HFFc6 (cell line): ENCODE results near the gene ARRDC4. TPM values are rescaled to one million over a fixed set of nuclear protein-coding genes. Genes with fewer than 3 reads are reported as not detected.
A peak's percentile ranks its signal among the peaks of the same experiment; 100 is the strongest.

Experiments
- DNase-seq: peaks from one replicate; pipeline ENCODE4 v3.0.0-alpha.2; 2018
- H3K27ac Mint-ChIP-seq: 2 replicates; pipeline ENCODE4 v1.8.0; 2020; ENCODE audit warnings: mild to moderate bottlenecking, mixed read lengths
- H3K27me3 Mint-ChIP-seq: 2 replicates; pipeline ENCODE4 v1.8.0; 2021; ENCODE audit warnings: mild to moderate bottlenecking, moderate library complexity, mixed read lengths; ENCODE audit not compliant: insufficient read depth
- H3K36me3 Mint-ChIP-seq: 2 replicates; pipeline ENCODE4 v1.8.0; 2021; ENCODE audit warnings: low read depth, mixed read lengths
- H3K4me1 Mint-ChIP-seq: 2 replicates; pipeline ENCODE4 v1.8.0; 2020; ENCODE audit warnings: low read depth, mixed read lengths
- H3K4me3 Mint-ChIP-seq: 2 replicates; pipeline ENCODE4 v1.8.0; 2020; ENCODE audit warnings: mild to moderate bottlenecking, moderate library complexity, mixed read lengths
- H3K9me3 Mint-ChIP-seq: 2 replicates; pipeline ENCODE4 v1.8.0; 2020; ENCODE audit warnings: mild to moderate bottlenecking, mixed read lengths
- CTCF ChIP-seq: fragments of 200-600 bp; sonication (generic); IDR thresholded peaks from 2 replicates; pipeline ENCODE4 v1.5.0; 2021; ENCODE audit warnings: antibody characterized with exemption, mild to moderate bottlenecking
- total RNA-seq, 6 experiments: library from RNA; stranded (reverse); fragmentation: NEBNext Ultra II Directional; extraction: Animal tissue kit (Norgen Biotek cat#: 25700); gene quantifications; 2 replicates in 1 of 6; 3 replicates in 5 of 6; pipeline ENCODE4 v1.2.3, GENCODE V29; 2021

ARRDC4 gene
- total RNA-seq, 6 experiments from 2014 or later: 20.2 to 60.1 (median 23.8) TPM

GRCh38 chr15:97995192-97995591, 34.7 kb downstream of the ARRDC4 start:
- no peak overlapping the region for H3K27ac Mint-ChIP-seq
- TF ChIP-seq CTCF: no peak
- H3K9me3 Mint-ChIP-seq: no peaks in the 10 kb centered on the region
- H3K27me3 Mint-ChIP-seq: no peaks in the 10 kb centered on the region
- no peak for DNase-seq
- H3K36me3 Mint-ChIP-seq: no peaks in the 10 kb centered on the region
- no peak overlapping the region for H3K4me3 Mint-ChIP-seq
- H3K4me1 Mint-ChIP-seq: peaks cover 52% of the 10 kb centered on the region

- H3K27me3 Mint-ChIP-seq: no peaks in the 10 kb centered on the region
- H3K9me3 Mint-ChIP-seq: no peaks in the 10 kb centered on the region
- peak overlapping the region; percentile 18; the same call in 1 of the 2 replicates for H3K4me3 Mint-ChIP-seq
- peak overlapping the region; percentile 7; the same call in 1 of the 2 replicates for H3K27ac Mint-ChIP-seq
- no peak for DNase-seq
- TF ChIP-seq CTCF: peak; percentile 78
- H3K4me1 Mint-ChIP-seq: peaks cover 52% of the 10 kb centered on the region
- H3K36me3 Mint-ChIP-seq: no peaks in the 10 kb centered on the region
Measured at GRCh38 chr15:97995881-97996603, 35.5 kb downstream of the ARRDC4 start.

DNA sequence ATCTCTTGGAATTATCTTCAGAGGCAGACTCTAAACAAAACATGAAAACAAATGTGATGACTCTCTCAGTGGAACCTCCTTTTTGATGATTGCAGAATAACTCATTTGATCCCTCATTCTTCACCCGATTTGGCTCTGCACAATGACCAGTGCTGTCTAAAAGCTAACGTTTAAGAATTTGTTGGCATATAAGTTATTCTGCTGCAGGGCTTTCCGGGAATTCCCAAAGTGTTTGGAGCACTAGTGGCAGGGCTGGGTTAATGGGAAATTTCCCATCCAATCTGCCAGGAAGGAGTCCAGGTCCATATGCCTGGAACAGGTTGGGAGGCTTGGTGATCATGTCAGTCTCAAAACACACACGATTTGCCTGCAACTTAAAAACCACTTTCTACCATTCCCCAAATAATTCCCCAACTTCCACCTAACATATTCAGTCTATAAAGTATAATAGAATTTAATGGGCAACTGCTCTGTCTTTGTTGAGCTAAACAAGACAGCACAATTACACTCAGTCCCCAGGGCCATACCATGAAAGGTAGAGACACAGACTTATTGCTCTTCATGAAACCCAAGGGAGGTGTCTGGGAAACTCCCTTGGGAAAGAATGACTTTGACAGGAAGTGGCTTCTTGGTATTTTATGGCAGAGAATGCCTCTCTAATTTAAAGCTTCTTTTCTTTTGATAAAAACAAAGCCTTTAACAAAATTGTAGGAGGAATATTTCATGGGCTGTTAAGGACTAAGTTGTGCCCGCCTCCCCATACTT, 38.0 kb downstream of the ARRDC4 start:
- no peak overlapping the region for H3K4me3 Mint-ChIP-seq
- DNase-seq: peak; percentile 14
- no peaks in the 10 kb centered on the region for H3K36me3 Mint-ChIP-seq
- no peaks in the 10 kb centered on the region for H3K27me3 Mint-ChIP-seq
- H3K4me1 Mint-ChIP-seq: peaks cover 40% of the 10 kb centered on the region
- no peaks in the 10 kb centered on the region for H3K9me3 Mint-ChIP-seq
- no peak for TF ChIP-seq CTCF
- peak overlapping the region; percentile 36 for H3K27ac Mint-ChIP-seq

DNA sequence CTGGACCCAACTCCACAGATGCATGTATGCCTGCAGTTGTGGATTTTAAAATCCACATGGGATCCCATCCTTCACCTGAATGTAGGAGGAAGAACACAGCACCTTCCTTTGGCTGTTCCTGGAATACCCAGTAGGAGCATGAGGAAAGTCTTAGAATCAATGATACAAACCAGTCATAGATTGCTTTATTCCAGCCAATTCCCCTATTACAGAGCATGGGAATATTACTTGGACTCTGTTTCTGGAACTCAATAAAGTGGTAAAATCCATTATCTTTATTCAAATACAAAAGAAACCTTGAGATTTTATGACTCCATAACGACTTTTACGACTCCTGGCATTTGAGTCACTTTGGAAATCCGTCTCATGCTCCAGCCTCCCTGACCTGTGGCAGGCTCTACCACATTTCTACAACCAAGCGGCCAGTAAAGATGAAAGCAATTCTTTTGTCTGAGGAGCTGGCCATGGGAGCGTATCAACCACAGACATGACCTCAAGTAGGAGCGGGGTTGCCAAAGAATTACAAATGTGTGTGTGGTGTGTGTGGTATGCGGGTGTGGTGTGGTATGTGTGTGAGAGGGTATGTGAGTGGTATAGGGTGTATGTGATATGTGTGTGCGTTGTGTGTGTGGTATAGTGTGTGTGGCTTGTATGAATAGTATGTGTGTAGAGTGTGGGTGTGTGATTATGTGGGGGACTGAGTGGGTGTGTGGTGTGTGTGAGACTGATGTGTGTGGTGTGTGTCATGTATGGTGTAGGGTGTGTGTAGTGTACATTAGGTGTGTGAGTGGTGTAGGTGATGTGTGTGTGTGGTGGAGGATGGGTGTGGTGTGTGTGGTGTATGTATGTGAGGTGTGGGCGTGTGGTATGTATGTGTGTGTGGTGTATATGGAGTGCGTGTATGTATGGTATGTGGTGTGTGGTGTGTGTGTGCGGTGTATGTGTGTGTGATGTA, 40.0 kb downstream of the ARRDC4 start:
- H3K4me1 Mint-ChIP-seq: peaks cover 22% of the 10 kb centered on the region
- no peak for TF ChIP-seq CTCF
- H3K9me3 Mint-ChIP-seq: no peaks in the 10 kb centered on the region
- H3K36me3 Mint-ChIP-seq: no peaks in the 10 kb centered on the region
- H3K4me3 Mint-ChIP-seq: no peak overlapping the region
- H3K27ac Mint-ChIP-seq: no peak overlapping the region
- no peaks in the 10 kb centered on the region for H3K27me3 Mint-ChIP-seq
- DNase-seq: peak; percentile 50

GRCh38 chr15:98001663-98002194, 41.2 kb downstream of the ARRDC4 start:
- Mint-ChIP-seq H3K4me3 (no peak overlapping the region), H3K36me3 (no peaks in the 10 kb centered on the region), H3K27ac (no peak overlapping the region)

More at GRCh38 chr15:98001663-98002194, 41.2 kb downstream of the ARRDC4 start:
- peaks cover 11% of the 10 kb centered on the region for H3K4me1 Mint-ChIP-seq
- no peaks in the 10 kb centered on the region for H3K9me3 Mint-ChIP-seq
- no peak for DNase-seq
- H3K27me3 Mint-ChIP-seq: no peaks in the 10 kb centered on the region
- TF ChIP-seq CTCF: no peak
